ENCODE data around the gene TSC22D4.
"Not testable (repeated sequence)": the region's sequence is repeated elsewhere in the genome, so short reads cannot be mapped to it uniquely, and the experiment has no call there.

Gene TSC22D4

DNA sequence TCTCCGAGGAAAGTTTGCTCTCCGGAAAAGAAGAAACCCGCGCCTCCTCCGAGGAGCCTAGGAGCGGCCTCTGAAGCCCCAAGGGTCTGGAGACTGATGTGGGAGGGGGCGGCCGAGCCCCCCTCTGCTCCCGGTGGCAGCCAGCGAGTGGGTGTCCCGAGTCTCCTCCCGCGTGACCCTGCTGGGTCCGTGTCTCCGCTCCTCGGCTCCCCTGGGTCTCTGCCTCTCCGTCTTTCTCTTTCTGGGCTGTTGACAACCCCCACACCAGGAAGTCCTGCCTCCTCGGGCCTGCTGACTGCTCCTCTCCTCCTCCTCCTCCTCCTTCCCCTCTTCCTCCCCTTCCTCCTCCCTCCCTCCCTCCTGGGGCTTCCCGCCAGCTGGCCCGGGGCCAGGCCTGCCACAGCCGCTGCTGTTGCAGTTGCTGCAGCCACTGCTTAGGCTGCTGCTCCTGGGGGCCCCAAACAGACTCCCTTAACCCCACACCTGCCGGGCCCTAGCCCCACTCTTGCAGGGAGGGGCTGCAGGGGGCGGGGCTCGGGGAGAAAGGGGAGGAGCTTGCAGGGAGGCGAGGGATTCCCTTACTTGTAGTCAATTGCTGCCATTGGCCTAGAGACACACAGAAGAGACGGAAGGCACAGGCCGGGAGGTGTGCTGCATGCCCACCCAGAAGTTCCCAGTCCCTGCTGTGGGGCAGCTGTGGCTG is at the start of gene TSC22D4:
TSC22D4 (minus strand) TSS at position 257 of the 703 bp plus-strand sequence. CDS start 1,176 bp downstream, outside the sequence.
- H3K36me3 ChIP-seq (ENCODE audit: insufficient read depth, low read length), result no peaks in the 10 kb centered on the region
- peaks cover 8% of the 10 kb centered on the region; the same call in 1 of the 2 replicates for H3K4me1 ChIP-seq (ENCODE audit: insufficient read depth, low read length)
- H3K9me3 ChIP-seq (ENCODE audit: control insufficient read depth, insufficient read depth, low read length), result no peaks in the 10 kb centered on the region
- peak within 1 kb of the TSS; percentile 83 for H3K9ac ChIP-seq (ENCODE audit: low read depth, low read length)

DNA sequence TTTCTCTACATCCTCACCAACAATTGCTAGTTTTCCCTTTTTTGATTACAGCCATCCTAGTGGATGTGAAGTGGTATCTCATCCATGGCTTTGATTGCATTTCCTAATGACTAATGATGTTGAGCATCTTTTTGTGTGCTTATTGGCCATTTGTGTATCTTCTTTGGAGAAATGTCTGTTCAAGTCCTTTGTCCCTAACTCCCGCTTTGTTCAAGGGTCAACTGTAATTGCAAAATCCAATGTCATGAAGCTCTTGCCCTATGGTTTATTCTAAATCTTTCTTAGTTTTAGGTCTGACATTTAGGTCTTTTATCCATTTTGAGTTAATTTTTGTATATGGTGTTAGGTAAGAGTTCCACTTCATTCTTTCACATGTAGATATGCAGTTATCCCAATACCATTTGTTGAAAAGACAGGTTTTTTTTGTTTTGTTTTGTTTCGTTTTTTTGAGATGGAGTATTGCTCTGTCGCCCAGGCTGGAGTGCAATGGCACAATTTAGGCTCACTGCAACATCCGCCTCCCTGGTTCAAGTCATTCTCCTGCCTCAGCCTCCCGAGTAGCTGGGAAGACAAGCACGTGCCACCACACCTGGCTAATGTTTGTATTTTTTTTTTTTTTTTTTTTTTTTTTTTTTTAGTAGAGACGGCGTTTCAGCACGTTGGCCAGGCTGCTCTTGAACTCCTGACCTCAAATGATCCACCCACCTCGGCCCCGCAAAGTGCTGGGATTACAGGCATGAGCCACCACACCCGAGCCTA is 49.3 kb upstream of the TSC22D4 start:
- not testable (repeated sequence) for H3K9ac ChIP-seq (ENCODE audit: low read depth, low read length); H3K9me3 ChIP-seq (ENCODE audit: control insufficient read depth, insufficient read depth, low read length); H3K36me3 ChIP-seq (ENCODE audit: insufficient read depth, low read length); H3K4me1 ChIP-seq (ENCODE audit: insufficient read depth, low read length)

DNA sequence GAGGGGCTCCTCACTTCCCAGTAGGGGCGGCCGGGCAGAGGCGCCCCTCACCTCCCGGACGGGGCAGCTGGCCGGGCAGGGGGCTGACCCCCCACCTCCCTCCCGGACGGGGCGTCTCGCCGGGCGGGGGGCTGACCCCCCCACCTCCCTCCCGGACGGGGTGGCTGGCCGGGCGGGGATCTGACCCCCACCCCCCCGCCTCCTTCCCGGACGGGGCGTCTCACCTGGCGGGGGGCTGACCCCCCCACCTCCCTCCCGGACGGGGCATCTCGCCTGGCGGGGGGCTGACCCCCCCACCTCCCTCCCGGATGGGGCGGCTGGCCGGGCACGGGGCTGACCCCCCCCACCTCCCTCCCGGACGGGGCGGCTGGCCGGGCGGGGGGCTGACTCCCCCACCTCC is 44.2 kb upstream of the TSC22D4 start:
- not testable (repeated sequence) for H3K9ac ChIP-seq (ENCODE audit: low read depth, low read length); H3K36me3 ChIP-seq (ENCODE audit: insufficient read depth, low read length); H3K4me1 ChIP-seq (ENCODE audit: insufficient read depth, low read length); H3K9me3 ChIP-seq (ENCODE audit: control insufficient read depth, insufficient read depth, low read length)

DNA sequence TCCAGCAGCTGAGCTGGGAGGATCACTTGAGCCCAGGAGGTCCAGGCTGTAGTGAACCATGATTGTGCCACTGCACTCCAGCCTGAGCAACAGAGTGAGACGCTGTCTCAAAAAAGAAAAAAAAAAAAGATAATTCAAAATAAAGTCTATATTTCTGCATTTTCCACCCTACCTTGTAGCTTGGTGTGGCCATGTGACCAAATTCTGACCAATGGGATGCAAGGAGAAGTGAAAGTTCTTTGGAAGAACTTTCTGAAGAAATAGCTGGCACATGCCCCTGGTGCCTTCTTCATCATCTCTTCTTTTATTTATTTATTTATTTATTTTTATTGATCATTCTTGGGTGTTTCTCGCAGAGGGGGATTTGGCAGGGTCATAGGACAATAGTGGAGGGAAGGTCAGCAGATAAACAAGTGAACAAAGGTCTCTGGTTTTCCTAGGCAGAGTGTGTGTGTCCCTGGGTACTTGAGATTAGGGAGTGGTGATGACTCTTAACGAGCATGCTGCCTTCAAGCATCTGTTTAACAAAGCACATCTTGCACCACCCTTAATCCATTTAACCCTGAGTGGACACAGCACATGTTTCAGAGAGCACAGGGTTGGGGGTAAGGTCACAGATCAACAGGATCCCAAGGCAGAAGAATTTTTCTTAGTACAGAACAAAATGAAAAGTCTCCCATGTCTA is 43.0 kb upstream of the TSC22D4 start:
- not testable (repeated sequence) for H3K9ac ChIP-seq (ENCODE audit: low read depth, low read length); H3K9me3 ChIP-seq (ENCODE audit: control insufficient read depth, insufficient read depth, low read length); H3K4me1 ChIP-seq (ENCODE audit: insufficient read depth, low read length); H3K36me3 ChIP-seq (ENCODE audit: insufficient read depth, low read length)

DNA sequence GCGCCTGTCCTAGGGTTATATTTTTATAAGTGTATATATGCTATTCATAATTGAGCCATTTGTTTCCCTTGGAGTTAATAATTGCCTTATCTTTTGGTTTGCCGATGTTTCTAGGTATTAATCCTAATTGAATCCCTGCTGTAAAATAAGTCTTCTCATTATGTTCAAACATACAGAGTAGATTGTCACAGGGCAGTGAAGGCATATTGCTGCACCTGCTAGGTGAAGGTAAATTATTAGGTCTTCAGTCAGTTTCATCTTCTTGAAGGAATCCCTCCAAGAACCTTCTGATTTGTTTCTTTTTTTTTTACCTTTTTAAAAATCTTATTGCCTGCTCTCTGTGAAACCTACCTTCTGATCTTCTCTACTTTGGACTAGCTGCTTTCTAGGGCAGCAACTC is 42.1 kb upstream of the TSC22D4 start:
- no peak overlapping the region for H3K9ac ChIP-seq (ENCODE audit: low read depth, low read length)
- H3K4me1 ChIP-seq (ENCODE audit: insufficient read depth, low read length), result no peaks in the 10 kb centered on the region
- H3K9me3 ChIP-seq (ENCODE audit: control insufficient read depth, insufficient read depth, low read length), result no peaks in the 10 kb centered on the region
- H3K36me3 ChIP-seq (ENCODE audit: insufficient read depth, low read length), result no peaks in the 10 kb centered on the region

DNA sequence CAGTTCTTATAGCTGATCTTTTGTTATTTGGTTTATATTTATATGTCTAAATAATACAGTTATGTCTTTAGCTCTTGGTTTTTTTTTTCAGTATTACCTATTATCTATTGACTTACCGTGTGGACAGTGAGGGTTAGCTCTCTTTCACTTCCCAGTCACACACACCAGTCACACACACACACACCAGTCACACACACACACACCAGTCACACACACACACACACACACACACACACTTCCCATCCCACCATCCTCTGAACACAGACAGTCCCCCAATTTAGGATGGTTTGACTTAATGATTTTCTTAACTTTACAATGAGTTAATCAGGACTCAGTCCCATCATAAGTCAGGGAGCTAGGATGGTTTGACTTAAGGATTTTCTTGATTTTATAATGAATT is 41.1 kb upstream of the TSC22D4 start:
- H3K9ac ChIP-seq (ENCODE audit: low read depth, low read length), result no peak overlapping the region
- H3K4me1 ChIP-seq (ENCODE audit: insufficient read depth, low read length), result peaks cover under 1% of the 10 kb centered on the region
- no peaks in the 10 kb centered on the region for H3K9me3 ChIP-seq (ENCODE audit: control insufficient read depth, insufficient read depth, low read length)
- no peaks in the 10 kb centered on the region for H3K36me3 ChIP-seq (ENCODE audit: insufficient read depth, low read length)

DNA sequence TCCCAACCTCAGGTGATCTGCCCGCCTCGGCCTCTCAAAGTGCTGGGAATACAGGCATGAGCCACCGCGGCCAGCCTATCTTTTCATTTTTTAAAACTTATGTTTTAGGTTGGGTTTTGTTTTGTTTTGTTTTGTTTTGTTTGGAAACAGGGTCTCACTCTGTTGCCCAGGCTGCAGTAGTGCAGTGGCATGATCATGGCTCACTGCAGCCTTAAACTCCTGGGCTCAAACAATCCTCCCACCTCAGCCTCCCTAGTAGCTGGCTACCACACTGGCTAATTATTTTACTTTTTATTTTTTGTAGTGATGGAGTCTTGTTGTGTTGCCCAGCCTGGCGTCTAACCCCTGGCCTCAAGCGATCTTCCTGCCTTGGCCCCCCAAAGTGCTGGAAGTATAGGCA is 40.6 kb upstream of the TSC22D4 start:
- Histone ChIP-seq H3K36me3 (ENCODE audit: insufficient read depth, low read length) (no peaks in the 10 kb centered on the region), H3K9ac (ENCODE audit: low read depth, low read length) (no peak overlapping the region), H3K4me1 (ENCODE audit: insufficient read depth, low read length) (peaks cover 5% of the 10 kb centered on the region), H3K9me3 (ENCODE audit: control insufficient read depth, insufficient read depth, low read length) (no peaks in the 10 kb centered on the region)

DNA sequence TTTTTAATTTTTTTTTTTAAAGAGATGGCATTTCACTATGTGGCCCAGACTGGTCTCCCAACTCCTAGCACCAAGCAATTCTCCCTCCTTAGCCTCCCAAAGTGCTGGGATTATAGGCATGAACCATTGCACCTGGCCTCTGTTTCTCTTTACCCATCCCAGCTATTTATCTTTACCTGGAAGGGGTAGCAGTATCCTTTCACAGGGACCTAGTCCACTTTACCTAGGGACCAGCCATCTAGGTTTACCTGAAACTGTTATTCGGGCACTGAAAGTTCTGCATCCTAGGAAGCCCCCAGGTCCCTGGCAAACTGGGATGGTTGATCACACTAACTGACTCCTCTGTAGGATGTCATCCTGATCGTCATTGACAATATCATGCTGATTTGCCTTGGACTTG is 38.3 kb upstream of the TSC22D4 start:
- Histone ChIP-seq H3K9ac (ENCODE audit: low read depth, low read length) (no peak overlapping the region), H3K36me3 (ENCODE audit: insufficient read depth, low read length) (no peaks in the 10 kb centered on the region), H3K9me3 (ENCODE audit: control insufficient read depth, insufficient read depth, low read length) (no peaks in the 10 kb centered on the region; the same call in 1 of the 2 replicates), H3K4me1 (ENCODE audit: insufficient read depth, low read length) (peaks cover 5% of the 10 kb centered on the region)

DNA sequence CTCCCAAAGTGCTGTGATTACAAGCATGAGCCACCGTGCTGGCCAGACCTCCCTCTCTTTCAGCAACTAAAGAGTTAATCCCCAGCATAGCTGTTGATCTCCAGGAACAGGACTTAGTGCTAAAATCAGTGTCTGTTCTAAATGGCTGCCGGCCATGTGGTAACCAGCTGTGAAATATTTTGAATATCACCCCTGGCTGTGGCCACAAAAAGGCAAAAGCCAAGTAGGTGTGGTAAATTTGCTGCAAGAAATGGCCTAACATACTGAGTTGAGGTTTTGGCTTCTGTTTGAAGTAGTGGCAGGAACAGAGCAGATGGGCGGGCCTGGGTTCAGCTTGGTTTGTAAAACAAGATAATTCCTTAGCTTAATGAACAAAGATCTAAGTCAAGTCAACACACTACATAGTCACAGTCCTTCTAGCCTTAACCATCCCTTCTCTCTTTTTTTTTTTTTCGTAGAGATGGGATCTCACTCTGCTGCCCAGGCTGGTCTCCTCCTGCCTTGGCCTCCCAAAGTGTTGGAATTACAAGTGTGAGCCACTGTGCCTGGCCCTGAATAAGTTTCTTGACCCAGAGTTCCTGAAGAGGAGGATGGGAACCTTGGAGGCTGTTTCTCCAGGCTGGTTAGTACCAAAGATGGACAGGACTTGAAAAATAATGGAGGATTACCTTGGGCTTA is 37.3 kb upstream of the TSC22D4 start:
- no peaks in the 10 kb centered on the region; the same call in 1 of the 2 replicates for H3K9me3 ChIP-seq (ENCODE audit: control insufficient read depth, insufficient read depth, low read length)
- peaks cover 5% of the 10 kb centered on the region for H3K4me1 ChIP-seq (ENCODE audit: insufficient read depth, low read length)
- no peak overlapping the region for H3K9ac ChIP-seq (ENCODE audit: low read depth, low read length)
- no peaks in the 10 kb centered on the region for H3K36me3 ChIP-seq (ENCODE audit: insufficient read depth, low read length)

DNA sequence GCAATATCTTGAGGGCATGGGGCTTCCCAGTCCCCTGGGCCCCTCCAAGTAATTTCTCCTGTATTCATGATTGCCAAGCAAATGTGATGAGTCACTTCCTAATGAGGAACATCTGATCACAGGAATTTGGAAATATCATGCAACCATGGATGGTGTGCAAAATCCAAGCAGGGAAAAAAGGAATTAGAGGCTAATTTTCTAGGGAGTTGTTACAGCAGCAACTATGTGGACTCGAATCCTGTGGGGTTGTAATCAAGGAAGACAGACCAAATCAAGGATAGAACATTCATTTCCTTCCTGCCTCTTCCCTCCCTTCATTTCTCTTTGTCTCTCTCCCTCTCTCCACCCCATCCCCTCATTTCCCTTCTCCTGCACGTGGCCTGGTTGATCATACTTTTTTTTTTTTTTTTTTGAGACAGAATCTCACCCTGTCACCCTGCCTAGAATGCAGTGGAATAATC is 36.1 kb upstream of the TSC22D4 start:
- Histone ChIP-seq H3K36me3 (ENCODE audit: insufficient read depth, low read length) (no peaks in the 10 kb centered on the region), H3K9me3 (ENCODE audit: control insufficient read depth, insufficient read depth, low read length) (no peaks in the 10 kb centered on the region; the same call in 1 of the 2 replicates), H3K4me1 (ENCODE audit: insufficient read depth, low read length) (peaks cover 5% of the 10 kb centered on the region), H3K9ac (ENCODE audit: low read depth, low read length) (no peak overlapping the region)

DNA sequence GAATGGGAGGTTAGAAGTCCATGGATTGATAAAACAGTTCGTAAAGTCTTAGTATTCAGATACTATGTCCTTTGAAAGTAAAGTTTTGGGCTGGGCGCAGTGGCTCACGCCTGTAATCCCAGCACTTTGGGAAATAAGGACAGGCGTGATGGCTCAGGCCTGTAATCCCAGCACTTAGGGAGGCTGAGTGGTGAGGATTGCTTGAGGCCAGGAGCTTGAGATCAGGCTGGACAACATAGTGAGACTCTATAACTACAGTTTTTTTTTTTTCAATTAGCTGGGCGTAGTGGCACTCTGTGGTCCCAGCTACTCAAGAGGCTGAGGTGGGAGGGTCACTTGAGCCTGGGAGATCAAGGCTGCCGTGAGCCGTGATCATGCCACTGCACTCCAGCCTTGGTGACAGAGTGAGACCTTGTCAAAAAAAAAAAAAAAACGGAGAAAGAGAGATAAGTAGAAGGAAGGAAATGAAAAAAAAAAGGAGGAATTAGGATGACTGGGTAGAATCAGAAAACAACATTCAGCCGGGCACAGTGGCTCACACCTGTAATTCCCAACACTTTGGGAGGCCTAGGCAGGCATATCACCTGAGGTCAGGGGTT is 34.3 kb upstream of the TSC22D4 start:
- no peaks in the 10 kb centered on the region; the same call in 1 of the 2 replicates for H3K9me3 ChIP-seq (ENCODE audit: control insufficient read depth, insufficient read depth, low read length)
- no peaks in the 10 kb centered on the region for H3K36me3 ChIP-seq (ENCODE audit: insufficient read depth, low read length)
- no peak overlapping the region for H3K9ac ChIP-seq (ENCODE audit: low read depth, low read length)
- H3K4me1 ChIP-seq (ENCODE audit: insufficient read depth, low read length), result peaks cover 5% of the 10 kb centered on the region

DNA sequence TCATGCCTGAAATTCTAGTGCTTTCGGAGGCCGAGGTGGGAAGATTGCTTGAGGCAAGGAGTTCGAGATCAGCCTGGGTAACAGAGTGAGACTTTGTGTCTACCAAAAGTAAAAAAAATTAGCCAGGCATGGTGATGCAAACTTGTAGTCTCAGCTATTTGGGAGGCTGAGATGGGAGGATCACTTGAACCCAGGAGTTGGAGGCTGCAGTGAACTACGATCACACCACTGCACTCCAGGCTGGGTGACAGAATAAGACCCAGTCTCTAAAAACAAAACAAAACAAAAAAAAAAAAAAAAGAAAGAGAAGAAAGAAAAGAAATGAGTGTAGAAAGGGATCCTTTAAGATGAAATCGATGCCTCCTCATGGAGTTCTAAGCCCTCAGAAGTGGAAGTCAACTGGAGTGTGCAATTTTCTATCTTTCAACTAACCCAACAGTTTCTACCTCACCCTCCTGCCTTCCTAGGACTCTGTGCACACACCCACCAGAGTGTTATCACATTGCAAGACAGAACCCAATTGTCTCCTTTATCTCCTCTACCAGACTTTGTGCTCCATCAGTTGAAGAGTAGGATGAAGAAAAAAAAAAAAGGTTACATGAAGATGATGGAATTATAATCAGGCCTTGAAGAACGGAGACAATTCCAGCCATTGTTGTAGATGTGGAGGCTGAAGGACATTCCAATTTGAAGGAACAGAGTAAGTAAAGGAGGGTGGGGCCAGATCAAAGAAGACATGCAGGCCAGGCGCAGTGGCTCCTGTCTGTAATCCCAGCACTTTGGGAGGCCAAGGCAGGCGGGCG is 31.6 kb upstream of the TSC22D4 start:
- H3K9me3 ChIP-seq (ENCODE audit: control insufficient read depth, insufficient read depth, low read length), result no peaks in the 10 kb centered on the region; the same call in 1 of the 2 replicates
- peaks cover 5% of the 10 kb centered on the region for H3K4me1 ChIP-seq (ENCODE audit: insufficient read depth, low read length)
- H3K9ac ChIP-seq (ENCODE audit: low read depth, low read length), result no peak overlapping the region
- H3K36me3 ChIP-seq (ENCODE audit: insufficient read depth, low read length), result no peaks in the 10 kb centered on the region

DNA sequence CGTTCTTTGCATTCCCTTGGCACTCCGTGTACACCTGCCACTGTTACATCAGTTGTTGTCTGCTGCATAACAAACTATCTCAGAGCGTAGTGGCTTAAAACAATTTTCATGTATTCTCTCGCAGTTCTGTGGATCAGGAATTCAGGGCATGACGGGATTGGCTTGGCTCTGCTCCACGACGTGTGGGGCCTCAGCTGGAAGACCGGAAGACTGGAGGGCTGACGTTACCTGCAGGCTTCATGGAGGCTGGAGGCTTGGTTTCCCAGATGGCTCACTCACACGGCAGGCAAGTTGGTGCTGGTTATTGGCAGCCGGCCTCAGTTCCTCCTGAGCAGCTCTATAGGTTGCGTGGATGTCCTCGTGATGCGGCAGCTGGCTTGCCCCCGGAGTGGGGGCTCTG is 30.2 kb upstream of the TSC22D4 start:
- Histone ChIP-seq H3K36me3 (ENCODE audit: insufficient read depth, low read length) (no peaks in the 10 kb centered on the region), H3K9me3 (ENCODE audit: control insufficient read depth, insufficient read depth, low read length) (no peaks in the 10 kb centered on the region; the same call in 1 of the 2 replicates), H3K4me1 (ENCODE audit: insufficient read depth, low read length) (no peaks in the 10 kb centered on the region), H3K9ac (ENCODE audit: low read depth, low read length) (no peak overlapping the region)

Data from ES-I3 (cell line).